HEK293 (cell line): ENCODE measurements around the gene SCUBE3.
A peak's percentile ranks its signal among the peaks of the same experiment; 100 is the strongest.

Experiments
- CTCF ChIA-PET: fragments of 350-600 bp; formaldehyde crosslinking; extraction: SDS; loops from one replicate; lab custom pipeline; 2021; ENCODE audit warnings: antibody characterized with exemption; lab: Yijun Ruan, JAX
- POLR2A ChIA-PET: fragments of 300-600 bp; formaldehyde crosslinking; extraction: SDS; loops from one replicate; lab custom pipeline; 2020; ENCODE audit warnings: antibody characterized with exemption, inconsistent platforms; lab: Yijun Ruan, JAX
- H3K27ac ChIP-seq: fragments of 200-500 bp; sonication (Bioruptor generic); 2 replicates; pipeline ENCODE4 v1.5.1; 2014; ENCODE audit warnings: low read depth, low read length, control low read depth, inconsistent platforms; ENCODE audit errors: extremely low read depth
- H3K36me3 ChIP-seq, 2 experiments: fragments of 200-500 bp in 1 of 2; sonication (Bioruptor generic) in 1 of 2; 1 replicate in 1 of 2; 2 replicates in 1 of 2; pipeline ENCODE4 v1.5.1; 2014 to 2017; ENCODE audit warnings: inconsistent platforms in 2 of 2, low read length in 2 of 2; ENCODE audit not compliant: control insufficient read depth in 2 of 2, insufficient read depth in 1 of 2
- H3K4me1 ChIP-seq: fragments of 200-500 bp; sonication (Bioruptor generic); 2 replicates; pipeline ENCODE4 v1.5.1; 2014; ENCODE audit warnings: mild to moderate bottlenecking, low read length, inconsistent platforms; ENCODE audit not compliant: control insufficient read depth, insufficient read depth
- H3K4me3 ChIP-seq: 2 replicates; pipeline ENCODE4 v1.5.1; 2011; ENCODE audit warnings: low read depth, mild to moderate bottlenecking, control low read depth, low read length, moderate library complexity
- H3K9me3 ChIP-seq: fragments of 200-500 bp; sonication (Bioruptor generic); 2 replicates; pipeline ENCODE4 v1.5.1; 2014; ENCODE audit warnings: low read depth, low read length, inconsistent platforms; ENCODE audit not compliant: control insufficient read depth, insufficient read depth
- KLF16 ChIP-seq: fragments of 450-650 bp; formaldehyde crosslinking; IDR thresholded peaks from 2 replicates; pipeline ENCODE4 v1.5.1; 2017; ENCODE audit warnings: missing biosample characterization, missing genetic modification characterization
- REST ChIP-seq: fragments of 450-650 bp; formaldehyde crosslinking; IDR thresholded peaks from 2 replicates; pipeline ENCODE4 v1.5.1; 2016; ENCODE audit warnings: missing biosample characterization, missing genetic modification characterization
- YY1 ChIP-seq: fragments of 450-650 bp; formaldehyde crosslinking; IDR thresholded peaks from 2 replicates; pipeline ENCODE4 v1.5.1; 2018; ENCODE audit warnings: missing biosample characterization, missing genetic modification characterization
- ZNF239 ChIP-seq: fragments of 450-650 bp; formaldehyde crosslinking; IDR thresholded peaks from 2 replicates; pipeline ENCODE4 v1.5.1; 2016; ENCODE audit warnings: missing biosample characterization, missing genetic modification characterization
- ZNF248 ChIP-seq: fragments of 450-650 bp; formaldehyde crosslinking; IDR thresholded peaks from 2 replicates; pipeline ENCODE4 v1.5.1; 2017; ENCODE audit warnings: missing biosample characterization, missing genetic modification characterization
- ZNF266 ChIP-seq: fragments of 450-650 bp; formaldehyde crosslinking; IDR thresholded peaks from 2 replicates; pipeline ENCODE4 v1.5.1; 2016; ENCODE audit warnings: missing biosample characterization, missing genetic modification characterization, low read depth
- ZNF341 ChIP-seq: fragments of 450-650 bp; formaldehyde crosslinking; IDR thresholded peaks from 2 replicates; pipeline ENCODE4; 2016; ENCODE audit warnings: low read depth, missing biosample characterization, missing genetic modification characterization
- ZNF548 ChIP-seq: fragments of 450-650 bp; formaldehyde crosslinking; IDR thresholded peaks from 2 replicates; pipeline ENCODE4 v1.5.1; 2016; ENCODE audit warnings: missing biosample characterization, missing genetic modification characterization
- ZNF555 ChIP-seq: fragments of 450-650 bp; formaldehyde crosslinking; conservative IDR thresholded peaks from 2 replicates; pipeline ENCODE4 v1.5.1; 2017; ENCODE audit warnings: missing biosample characterization, mild to moderate bottlenecking, missing genetic modification characterization, inconsistent platforms
- TF ChIP-seq, protein P1 (sequence below): fragments of 450-650 bp; formaldehyde crosslinking; IDR thresholded peaks from 2 replicates; pipeline ENCODE4 v1.5.1; 2016; ENCODE audit warnings: missing biosample characterization, missing genetic modification characterization

The SCUBE3 gene

DNA sequence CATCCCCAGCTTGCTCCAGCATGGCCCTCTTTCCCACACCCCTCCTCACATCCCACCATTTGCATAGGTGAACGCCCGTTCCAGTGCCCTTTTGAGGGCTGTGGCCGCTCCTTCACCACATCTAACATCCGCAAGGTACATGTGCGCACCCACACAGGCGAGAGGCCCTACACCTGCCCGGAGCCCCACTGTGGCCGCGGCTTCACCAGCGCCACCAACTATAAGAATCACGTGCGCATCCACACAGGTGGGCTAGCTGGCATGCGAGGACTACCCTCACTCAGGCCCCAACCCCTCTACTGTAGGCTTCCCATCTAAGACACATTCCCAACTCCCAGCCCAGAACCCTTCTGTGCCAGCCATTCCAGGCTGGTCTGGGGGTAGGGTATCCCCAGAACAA, 77.7 kb downstream of the SCUBE3 start (continued):
- no peak for TF ChIP-seq REST (tag by site-specific recombination)
- TF ChIP-seq, all 188 proteins: peak for 0

DNA sequence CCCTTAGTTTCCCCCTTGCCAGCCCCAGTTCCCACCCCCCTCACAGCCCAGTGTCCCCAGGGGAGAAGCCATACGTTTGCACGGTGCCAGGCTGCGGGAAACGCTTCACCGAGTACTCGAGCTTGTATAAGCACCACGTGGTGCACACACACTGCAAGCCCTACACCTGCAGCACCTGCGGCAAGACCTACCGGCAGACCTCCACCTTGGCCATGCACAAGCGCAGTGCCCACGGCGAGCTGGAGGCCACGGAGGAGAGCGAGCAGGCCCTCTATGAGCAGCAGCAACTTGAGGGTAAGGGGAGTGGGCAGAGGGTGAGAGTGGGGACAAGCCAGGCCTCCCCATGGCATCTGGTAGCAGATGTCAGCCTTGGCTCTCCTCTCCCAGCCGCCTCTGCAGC, 78.7 kb downstream of the SCUBE3 start:
- Histone ChIP-seq H3K27ac (no peak overlapping the region), H3K4me1 (no peaks in the 10 kb centered on the region), H3K4me3 (no peak overlapping the region), H3K9me3 (no peaks in the 10 kb centered on the region), H3K36me3 (peaks cover 5 to 77% of the 10 kb centered on the region in 2 experiments; a peak in 2 of 3 replicates)
- POLR2A ChIA-PET: no interaction called here
- CTCF ChIA-PET: interaction anchor here (0.6 to 5.9 kb wide), 11 partner anchors 12 to 356 kb away, joined by 3 to 74 read pairs (median 7); partner anchors contain the start of genes FANCE and PPARD
- no peak for TF ChIP-seq ZNF239 (tag by site-specific recombination)
- TF ChIP-seq, protein P1, sequence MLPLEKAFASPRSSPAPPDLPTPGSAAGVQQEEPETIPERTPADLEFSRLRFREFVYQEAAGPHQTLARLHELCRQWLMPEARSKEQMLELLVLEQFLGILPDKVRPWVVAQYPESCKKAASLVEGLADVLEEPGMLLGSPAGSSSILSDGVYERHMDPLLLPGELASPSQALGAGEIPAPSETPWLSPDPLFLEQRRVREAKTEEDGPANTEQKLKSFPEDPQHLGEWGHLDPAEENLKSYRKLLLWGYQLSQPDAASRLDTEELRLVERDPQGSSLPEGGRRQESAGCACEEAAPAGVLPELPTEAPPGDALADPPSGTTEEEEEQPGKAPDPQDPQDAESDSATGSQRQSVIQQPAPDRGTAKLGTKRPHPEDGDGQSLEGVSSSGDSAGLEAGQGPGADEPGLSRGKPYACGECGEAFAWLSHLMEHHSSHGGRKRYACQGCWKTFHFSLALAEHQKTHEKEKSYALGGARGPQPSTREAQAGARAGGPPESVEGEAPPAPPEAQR: no peak
- TF ChIP-seq YY1 (tag by site-specific recombination): no peak
- no peak for TF ChIP-seq ZNF548
- TF ChIP-seq ZNF555 (tag by site-specific recombination): no peak
- no peak for TF ChIP-seq ZNF341 (tag by site-specific recombination)
- no peak for TF ChIP-seq KLF16 (tag by site-specific recombination)

DNA sequence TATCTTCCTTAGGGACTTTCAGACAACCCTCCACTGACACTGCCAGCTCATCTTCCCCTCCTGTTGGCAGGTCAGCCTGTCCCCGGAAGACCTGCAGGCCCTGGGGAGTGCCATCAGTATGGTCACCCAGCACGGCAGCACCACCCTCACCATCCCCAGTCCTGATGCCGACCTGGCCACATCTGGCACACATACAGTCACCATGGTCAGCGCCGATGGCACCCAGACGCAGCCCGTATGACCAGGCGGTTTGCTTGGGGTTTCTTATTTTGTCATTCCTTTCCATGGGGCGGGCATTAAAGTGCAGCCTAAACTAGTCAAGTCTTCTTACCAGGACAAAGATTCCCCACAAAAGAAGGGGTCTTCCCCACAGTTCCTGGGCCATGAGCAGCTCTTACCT, 79.9 kb downstream of the SCUBE3 start:
- no peak overlapping the region for H3K4me3 ChIP-seq
- POLR2A ChIA-PET: interaction anchor here (0.8 to 1.5 kb wide), 3 partner anchors 25 to 174 kb away, joined by 3 read pairs; partner anchors contain the start of genes RPL10A and ZNF76
- H3K9me3 ChIP-seq: no peaks in the 10 kb centered on the region
- H3K36me3 ChIP-seq: peaks cover 0 to 66% of the 10 kb centered on the region in 2 experiments; a peak in 2 of 3 replicates
- no peaks in the 10 kb centered on the region for H3K4me1 ChIP-seq
- no peak for TF ChIP-seq ZNF248 (tag by site-specific recombination)
- peak; percentile 55; the same call in 1 of the 2 replicates for TF ChIP-seq REST (tag by site-specific recombination)
- no peak for TF ChIP-seq ZNF266
- CTCF ChIA-PET: interaction anchor here (0.6 to 5.9 kb wide), 22 partner anchors 8 to 179 kb away, joined by 3 to 74 read pairs (median 6); partner anchors contain the start of genes FANCE, PPARD and RPL10A
- H3K27ac ChIP-seq: no peak overlapping the region
